Measurements from ENCODE around the gene PGAM2.
A peak's percentile ranks its signal among the peaks of the same experiment; 100 is the strongest.
"Not testable (repeated sequence)": the region's sequence is repeated elsewhere in the genome, so short reads cannot be mapped to it uniquely, and the experiment has no call there.

The PGAM2 gene

GRCh38 chr7:44022796-44023467, 42.4 kb downstream of the PGAM2 start:
- DNase-seq (ENCODE audit: low read depth); H3K4me3 ChIP-seq (ENCODE audit: low read length): not testable (repeated sequence)

- not testable (repeated sequence) for H3K4me3 ChIP-seq (ENCODE audit: low read length); DNase-seq (ENCODE audit: low read depth)
These were observed 43.3 kb downstream of the PGAM2 start for GRCh38 chr7:44022069-44022468.

DNA sequence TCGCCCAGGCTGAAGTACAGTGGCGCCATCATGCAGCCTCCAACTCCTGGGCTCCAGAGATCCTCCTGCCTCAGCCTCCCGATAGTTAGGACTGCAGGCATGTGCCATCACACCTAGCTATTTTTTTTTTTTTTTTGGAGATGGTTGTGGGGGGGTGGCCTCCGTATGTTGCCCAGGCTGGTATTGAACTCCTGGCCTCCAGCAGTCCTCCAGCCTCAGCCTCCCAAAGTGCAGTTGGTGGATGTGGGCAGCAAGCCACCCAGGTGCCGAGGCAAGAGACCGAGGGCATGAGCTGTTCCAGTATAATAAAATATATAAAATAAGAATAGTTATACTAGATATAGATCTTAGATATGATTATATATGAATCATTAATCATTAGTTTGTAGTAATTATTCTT, 45.5 kb downstream of the PGAM2 start:
- H3K4me3 ChIP-seq (ENCODE audit: low read length); DNase-seq (ENCODE audit: low read depth): not testable (repeated sequence)

DNA sequence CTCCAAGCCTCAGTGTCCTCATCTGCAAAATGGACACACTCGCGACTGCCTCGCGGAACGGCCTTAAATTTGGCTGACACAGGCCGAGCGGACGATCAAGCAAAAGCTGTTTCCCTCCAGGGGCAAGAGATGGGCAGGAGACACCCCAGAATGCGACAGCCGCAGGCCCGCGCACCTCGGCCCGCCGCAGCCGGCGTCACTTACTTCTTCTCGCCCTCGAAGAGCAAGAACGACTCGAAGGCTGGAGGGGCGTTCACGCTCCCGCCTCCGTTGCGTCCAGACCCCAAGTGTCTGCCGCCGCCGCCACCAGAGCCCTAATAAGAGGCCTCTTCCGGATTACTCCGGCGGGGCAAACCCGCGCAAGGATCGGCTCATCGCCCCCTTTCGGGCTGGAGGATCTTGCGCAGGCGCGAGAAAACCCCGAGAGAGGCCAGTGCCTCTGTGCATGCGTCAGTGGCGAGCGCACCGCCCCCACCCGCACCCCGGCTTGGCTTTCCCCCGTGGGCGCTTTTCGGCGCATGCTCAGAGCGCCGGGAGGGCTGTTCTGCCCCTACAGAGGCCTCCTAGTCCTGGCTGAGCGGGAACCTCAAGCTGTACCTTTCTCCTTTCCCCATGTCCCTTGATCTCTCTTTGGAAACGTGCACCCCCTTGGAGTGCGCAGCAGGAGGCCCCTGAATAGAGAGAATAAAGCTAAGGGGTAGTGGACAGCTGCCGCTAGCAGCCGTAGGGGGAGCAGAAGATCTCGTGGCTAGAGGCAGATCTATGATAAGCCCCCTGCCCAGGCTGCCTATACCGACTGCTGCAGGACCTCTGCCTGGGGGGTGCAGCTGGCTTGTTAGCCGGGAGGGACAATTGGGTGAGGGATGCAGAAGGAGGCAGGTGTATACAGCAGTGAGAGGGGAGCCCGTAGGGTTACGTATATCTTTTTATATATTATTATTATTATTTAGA, 46.2 kb downstream of the PGAM2 start:
- H3K4me3 ChIP-seq (ENCODE audit: low read length), result peak overlapping the region; percentile 75
- DNase-seq (ENCODE audit: low read depth), result peak; percentile 94
- peak; percentile 53 for TF ChIP-seq CTCF (conservative IDR thresholded peaks at IDR 0.05; ENCODE audit: low read length)

DNA sequence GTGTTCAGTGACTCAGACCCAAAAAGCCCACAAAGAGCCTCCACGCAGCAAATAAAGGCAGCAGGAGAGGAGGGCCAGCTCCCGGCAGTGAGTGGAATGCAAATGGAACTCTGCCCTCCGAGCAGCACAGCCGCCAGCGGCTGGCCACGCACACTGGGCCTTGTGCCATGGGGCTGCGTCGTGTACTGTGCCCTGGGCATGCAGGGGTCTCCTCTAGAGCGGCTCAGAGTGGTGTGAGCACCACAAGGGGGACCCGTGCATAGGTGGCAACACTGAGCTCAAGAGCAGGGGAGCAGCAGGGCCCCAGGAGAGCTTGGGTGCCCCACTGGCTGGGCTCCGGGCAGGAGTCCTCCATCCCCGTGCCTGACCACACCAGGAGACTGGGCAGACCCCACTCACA, 50.3 kb downstream of the PGAM2 start:
- not testable (repeated sequence) for H3K4me3 ChIP-seq (ENCODE audit: low read length); DNase-seq (ENCODE audit: low read depth)

Data from AG10803 (cell line).